ENCODE results near the gene PPP1R9B.

PPP1R9B gene

GRCh38 chr17:50100921-50101345 lies 49.5 kb downstream of the PPP1R9B start:
- Histone ChIP-seq H3K36me3 (ENCODE audit: control insufficient read depth, insufficient read depth, low read length) (no peaks in the 10 kb centered on the region; the same call in none of the 2 replicates), H3K4me3 (replicated peaks; ENCODE audit: low read depth, low read length) (no peak overlapping the region), H3K27me3 (replicated peaks; ENCODE audit: control insufficient read depth, insufficient read depth, low read length) (no peaks in the 10 kb centered on the region)
- no peak for DNase-seq (ENCODE audit: extremely low read depth, insufficient read length)
- no peak for TF ChIP-seq CTCF (IDR thresholded peaks at IDR 0.05; ENCODE audit: insufficient read depth, low read length, poor library complexity, severe bottlenecking)

- no peak overlapping the region for H3K4me3 ChIP-seq (replicated peaks; ENCODE audit: low read depth, low read length)
- TF ChIP-seq CTCF (IDR thresholded peaks at IDR 0.05; ENCODE audit: insufficient read depth, low read length, poor library complexity, severe bottlenecking) = no peak
- no peak for DNase-seq (ENCODE audit: extremely low read depth, insufficient read length)
- no peaks in the 10 kb centered on the region for H3K27me3 ChIP-seq (replicated peaks; ENCODE audit: control insufficient read depth, insufficient read depth, low read length)
- H3K36me3 ChIP-seq (ENCODE audit: control insufficient read depth, insufficient read depth, low read length) = no peaks in the 10 kb centered on the region; the same call in none of the 2 replicates
Observed at GRCh38 chr17:50100480-50100883, 50.0 kb downstream of the PPP1R9B start.

GRCh38 chr17:50099003-50099402 lies 51.5 kb downstream of the PPP1R9B start:
- DNase-seq (ENCODE audit: extremely low read depth, insufficient read length) = no peak

GRCh38 chr17:50098583-50098982 lies 51.9 kb downstream of the PPP1R9B start:
- no peaks in the 10 kb centered on the region; the same call in none of the 2 replicates for H3K36me3 ChIP-seq (ENCODE audit: control insufficient read depth, insufficient read depth, low read length)
- DNase-seq (ENCODE audit: extremely low read depth, insufficient read length) = no peak
- H3K27me3 ChIP-seq (replicated peaks; ENCODE audit: control insufficient read depth, insufficient read depth, low read length) = no peaks in the 10 kb centered on the region
- no peak for TF ChIP-seq CTCF (IDR thresholded peaks at IDR 0.05; ENCODE audit: insufficient read depth, low read length, poor library complexity, severe bottlenecking)
- no peak overlapping the region for H3K4me3 ChIP-seq (replicated peaks; ENCODE audit: low read depth, low read length)

More at GRCh38 chr17:50099003-50099402, 51.5 kb downstream of the PPP1R9B start:
- Histone ChIP-seq H3K27me3 (replicated peaks; ENCODE audit: control insufficient read depth, insufficient read depth, low read length) (no peaks in the 10 kb centered on the region), H3K4me3 (replicated peaks; ENCODE audit: low read depth, low read length) (no peak overlapping the region), H3K36me3 (ENCODE audit: control insufficient read depth, insufficient read depth, low read length) (no peaks in the 10 kb centered on the region; the same call in none of the 2 replicates)
- no peak for TF ChIP-seq CTCF (IDR thresholded peaks at IDR 0.05; ENCODE audit: insufficient read depth, low read length, poor library complexity, severe bottlenecking)

- Histone ChIP-seq H3K4me3 (replicated peaks; ENCODE audit: low read depth, low read length) (no peak overlapping the region), H3K36me3 (ENCODE audit: control insufficient read depth, insufficient read depth, low read length) (no peaks in the 10 kb centered on the region; the same call in none of the 2 replicates), H3K27me3 (replicated peaks; ENCODE audit: control insufficient read depth, insufficient read depth, low read length) (no peaks in the 10 kb centered on the region)
- no peak for DNase-seq (ENCODE audit: extremely low read depth, insufficient read length)
- TF ChIP-seq CTCF (IDR thresholded peaks at IDR 0.05; ENCODE audit: insufficient read depth, low read length, poor library complexity, severe bottlenecking) = no peak
Observed at GRCh38 chr17:50097926-50098325, 52.6 kb downstream of the PPP1R9B start.

GRCh38 chr17:50097455-50097854 lies 53.0 kb downstream of the PPP1R9B start:
- no peak overlapping the region for H3K4me3 ChIP-seq (replicated peaks; ENCODE audit: low read depth, low read length)
- no peaks in the 10 kb centered on the region for H3K27me3 ChIP-seq (replicated peaks; ENCODE audit: control insufficient read depth, insufficient read depth, low read length)
- no peak for DNase-seq (ENCODE audit: extremely low read depth, insufficient read length)
- H3K36me3 ChIP-seq (ENCODE audit: control insufficient read depth, insufficient read depth, low read length) = no peaks in the 10 kb centered on the region; the same call in none of the 2 replicates
- no peak for TF ChIP-seq CTCF (IDR thresholded peaks at IDR 0.05; ENCODE audit: insufficient read depth, low read length, poor library complexity, severe bottlenecking)
